Central memory CD4-positive, alpha-beta T cell (primary cell): Measurements from ENCODE around the gene TRNP1.
"Not testable (repeated sequence)": the region's sequence is repeated elsewhere in the genome, so short reads cannot be mapped to it uniquely, and the experiment has no call there.

ENCODE experiments used
- DNase-seq: peaks from one replicate; pipeline ENCODE4 v3.0.0; 2022

Gene TRNP1

GRCh38 chr1:26976621-26977510 is 16.6 kb upstream of the TRNP1 start:
- no peak for DNase-seq

GRCh38 chr1:26978901-26979300 is 14.6 kb upstream of the TRNP1 start:
- no peak for DNase-seq

- DNase-seq = no peak
Observed at GRCh38 chr1:26981146-26981846, 12.2 kb upstream of the TRNP1 start.

DNA sequence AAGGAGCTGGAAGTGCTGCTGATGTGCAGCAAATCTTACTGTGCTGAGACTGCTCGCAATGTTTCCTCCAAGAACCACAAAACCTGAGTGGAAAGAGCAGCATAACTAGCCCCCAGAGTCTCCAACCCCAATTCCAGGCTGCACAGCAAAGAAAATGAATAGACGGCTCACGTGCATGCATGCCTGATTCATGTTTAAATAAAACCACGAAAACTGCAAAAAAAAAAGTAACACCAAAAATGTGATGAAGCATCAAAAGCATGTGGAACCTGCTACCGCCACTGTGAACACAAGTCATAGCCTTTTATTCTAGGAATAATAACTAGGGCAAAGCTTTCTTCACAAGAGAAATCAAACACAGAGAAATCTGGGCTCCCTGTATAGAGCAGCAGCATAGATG is 9.6 kb upstream of the TRNP1 start:
- DNase-seq = no peak

GRCh38 chr1:26984291-26984690 is 9.2 kb upstream of the TRNP1 start:
- DNase-seq = no peak

DNA sequence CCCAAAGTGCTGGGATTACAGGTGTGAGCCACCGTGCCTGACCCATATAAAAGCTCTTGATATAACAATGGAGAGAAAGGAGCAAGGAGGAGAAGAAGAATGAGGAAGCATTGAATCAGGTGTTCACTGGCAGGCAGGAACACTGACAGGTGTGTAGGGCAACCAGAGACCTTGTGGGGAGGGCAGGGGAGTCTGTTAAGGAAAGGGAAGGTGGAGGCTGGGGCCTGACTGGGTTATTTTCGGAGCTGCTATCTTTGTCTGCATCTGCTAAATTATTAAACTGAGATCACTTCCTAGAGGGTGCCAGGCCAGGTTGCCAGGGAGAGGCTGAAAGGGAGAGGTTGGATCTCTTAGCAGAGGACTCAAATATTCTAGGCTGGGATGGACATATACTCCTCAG is 6.8 kb upstream of the TRNP1 start:
- no peak for DNase-seq

DNA sequence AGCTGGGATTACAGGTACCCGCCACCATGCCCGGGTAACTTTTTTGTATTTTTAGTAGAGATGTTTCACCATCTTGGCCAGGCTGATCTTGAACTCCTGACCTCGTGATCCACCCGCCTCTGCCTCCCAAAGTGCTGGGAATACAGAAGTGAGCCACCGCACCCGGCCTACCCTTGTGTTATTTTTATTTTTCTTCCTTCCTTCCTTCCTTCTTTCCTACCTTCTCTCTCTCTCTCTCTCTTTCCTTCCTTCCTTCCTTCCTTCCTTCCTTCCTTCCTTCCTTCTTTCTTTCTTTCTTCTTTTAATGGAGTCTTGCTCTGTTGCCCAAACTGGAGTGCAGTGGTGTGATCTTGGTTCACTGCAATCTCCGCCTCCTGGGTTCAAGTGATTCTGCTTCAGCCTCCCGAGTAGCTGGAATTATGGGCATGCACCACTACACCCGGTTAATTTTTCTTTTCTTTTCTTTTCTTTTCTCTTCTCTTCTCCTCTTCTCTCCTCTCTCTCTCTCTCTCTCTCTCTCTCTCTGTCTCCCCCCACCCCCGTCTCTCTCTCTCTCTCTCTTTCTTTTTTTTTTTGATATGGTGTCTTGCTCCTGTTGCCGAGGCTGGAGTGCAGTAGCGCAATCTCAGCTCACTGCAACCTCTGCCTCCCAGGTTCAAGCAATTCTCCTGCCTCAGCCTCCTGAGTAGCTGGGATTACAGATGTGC is 3.9 kb upstream of the TRNP1 start:
- DNase-seq = not testable (repeated sequence)

GRCh38 chr1:26991310-26992116 is 2.0 kb upstream of the TRNP1 start:
- DNase-seq = no peak

GRCh38 chr1:26994020-26994786 is 711 bp downstream of the TRNP1 start:
- DNase-seq = no peak

- DNase-seq = no peak
Observed at GRCh38 chr1:26994787-26995517, 1.5 kb downstream of the TRNP1 start.

- no peak for DNase-seq
Observed at GRCh38 chr1:26996024-26996423, 2.5 kb downstream of the TRNP1 start.

GRCh38 chr1:26996665-26997064 is 3.2 kb downstream of the TRNP1 start:
- DNase-seq = no peak

GRCh38 chr1:26998429-26999300 is 5.2 kb downstream of the TRNP1 start:
- no peak for DNase-seq

- DNase-seq = no peak
Observed at GRCh38 chr1:26999440-26999987, 6.0 kb downstream of the TRNP1 start.

- no peak for DNase-seq
Observed at GRCh38 chr1:27000090-27000816, 6.8 kb downstream of the TRNP1 start.

DNA sequence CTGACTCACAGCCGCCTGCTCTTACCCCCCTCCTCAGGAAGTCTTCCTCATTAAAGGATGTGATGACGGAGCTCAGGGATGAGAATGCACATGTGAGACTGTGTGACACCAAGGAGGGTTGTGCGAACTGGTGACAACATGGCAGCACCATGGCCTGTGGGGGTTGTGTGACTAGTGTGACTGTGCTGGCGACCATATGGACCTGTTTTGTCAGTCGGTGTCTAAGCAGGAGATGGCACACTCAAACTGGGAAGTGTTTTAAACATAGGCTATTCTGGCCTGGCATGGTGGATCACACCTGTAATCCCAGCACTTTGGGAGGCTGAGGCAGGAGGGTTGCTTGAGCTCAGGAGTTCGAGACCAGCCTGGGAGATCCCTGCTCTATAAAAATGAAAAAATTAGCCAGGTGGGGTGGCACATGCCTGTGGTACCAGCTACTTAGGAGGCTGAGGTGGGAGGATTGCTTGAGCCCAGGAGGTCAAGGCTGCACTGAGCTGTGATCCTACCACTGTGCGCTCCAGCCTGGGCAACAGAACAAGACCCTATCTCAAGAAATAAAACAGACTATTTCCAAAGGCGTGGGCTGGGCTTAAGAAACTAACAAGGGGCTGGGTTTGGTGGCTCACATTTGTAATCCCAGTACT is 7.4 kb downstream of the TRNP1 start:
- DNase-seq = no peak

DNA sequence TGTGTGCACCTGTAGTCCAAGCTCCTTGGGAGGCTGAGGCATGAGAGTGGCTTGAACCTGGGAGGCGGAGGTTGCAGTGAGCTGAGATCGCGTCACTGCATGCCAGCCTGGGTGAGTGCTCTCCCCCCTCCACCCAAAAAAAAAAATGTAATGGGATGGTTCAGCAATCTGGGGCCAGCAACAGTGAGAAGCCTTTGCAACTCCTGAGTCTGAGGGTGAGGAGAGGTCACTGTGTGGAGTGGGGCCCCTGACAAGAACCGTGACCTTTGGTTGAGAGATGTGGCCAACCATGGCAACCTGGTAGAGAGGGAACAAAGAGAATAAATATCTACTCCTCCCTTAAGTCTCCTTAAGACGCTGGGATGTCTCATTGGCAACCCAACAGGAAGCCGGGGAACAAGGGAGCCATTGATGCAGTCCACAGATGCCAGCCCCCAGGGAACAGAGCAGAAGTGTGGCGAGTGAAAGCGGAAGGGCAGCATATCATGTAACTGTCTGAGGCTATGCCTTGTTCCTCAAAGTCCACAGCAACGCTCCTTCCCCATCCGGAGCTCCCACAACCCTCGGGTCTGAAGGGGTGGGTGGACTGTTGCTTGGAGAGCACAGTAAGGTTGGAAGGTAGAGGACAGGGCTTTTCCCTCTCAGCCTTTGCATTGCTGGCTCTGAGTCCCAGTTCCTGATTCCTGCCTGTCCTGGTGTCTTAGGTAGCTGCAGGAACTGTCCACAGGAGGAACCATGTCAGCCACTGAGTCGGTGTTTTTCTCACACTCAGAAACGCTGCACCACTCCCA is 8.3 kb downstream of the TRNP1 start:
- no peak for DNase-seq
